Measurements from ENCODE around the gene GLI2. TPM values are rescaled to one million over a fixed set of nuclear protein-coding genes. Genes with fewer than 3 reads are reported as not detected.

GLI2 gene
- total RNA-seq, 2 experiments from 2014 or later: not detected

- Mint-ChIP-seq H3K4me1 (ENCODE audit: low read depth) (no peaks in the 10 kb centered on the region), H3K36me3 (no peaks in the 10 kb centered on the region), H3K4me3 (no peak overlapping the region), H3K27me3 (no peaks in the 10 kb centered on the region), H3K9me3 (no peaks in the 10 kb centered on the region), H3K27ac (no peak overlapping the region)
- ChIA-PET CTCF (no interaction called here), POLR2A (no interaction called here)
- intact Hi-C loops (cut with micrococcal nuclease): no loop called here
- no peak for DNase-seq
Observed at GRCh38 chr2:120774557-120775160, 39.0 kb downstream of the GLI2 start.

GRCh38 chr2:120775194-120775593 is 39.5 kb downstream of the GLI2 start:
- POLR2A ChIA-PET: no interaction called here
- intact Hi-C loops (cut with micrococcal nuclease): no loop called here

GRCh38 chr2:120775801-120776589 is 40.3 kb downstream of the GLI2 start:
- Mint-ChIP-seq H3K4me1 (ENCODE audit: low read depth) (no peaks in the 10 kb centered on the region), H3K27me3 (no peaks in the 10 kb centered on the region), H3K27ac (no peak overlapping the region), H3K4me3 (no peak overlapping the region), H3K9me3 (no peaks in the 10 kb centered on the region), H3K36me3 (no peaks in the 10 kb centered on the region)
- ChIA-PET POLR2A (no interaction called here), CTCF (no interaction called here)
- no peak for DNase-seq
- intact Hi-C loops (cut with micrococcal nuclease): no loop called here

More at GRCh38 chr2:120775194-120775593, 39.5 kb downstream of the GLI2 start:
- CTCF ChIA-PET: no interaction called here
- Mint-ChIP-seq H3K9me3 (no peaks in the 10 kb centered on the region), H3K27ac (no peak overlapping the region), H3K36me3 (no peaks in the 10 kb centered on the region), H3K4me1 (ENCODE audit: low read depth) (no peaks in the 10 kb centered on the region), H3K27me3 (no peaks in the 10 kb centered on the region), H3K4me3 (no peak overlapping the region)
- DNase-seq: no peak

- no peaks in the 10 kb centered on the region for H3K27me3 Mint-ChIP-seq
- intact Hi-C loops (cut with micrococcal nuclease): no loop called here
- H3K4me1 Mint-ChIP-seq (ENCODE audit: low read depth): no peaks in the 10 kb centered on the region
- POLR2A ChIA-PET: no interaction called here
- no peaks in the 10 kb centered on the region for H3K36me3 Mint-ChIP-seq
- no peaks in the 10 kb centered on the region for H3K9me3 Mint-ChIP-seq
- CTCF ChIA-PET: no interaction called here
- no peak overlapping the region for H3K27ac Mint-ChIP-seq
- DNase-seq: no peak
- no peak overlapping the region for H3K4me3 Mint-ChIP-seq
Observed at GRCh38 chr2:120776649-120777048, 41.0 kb downstream of the GLI2 start.

- no peaks in the 10 kb centered on the region for H3K36me3 Mint-ChIP-seq
- H3K4me1 Mint-ChIP-seq (ENCODE audit: low read depth): no peaks in the 10 kb centered on the region
- no peak overlapping the region for H3K4me3 Mint-ChIP-seq
- intact Hi-C loops (cut with micrococcal nuclease): no loop called here
- POLR2A ChIA-PET: no interaction called here
- no peak for DNase-seq
- no peaks in the 10 kb centered on the region for H3K27me3 Mint-ChIP-seq
- no peaks in the 10 kb centered on the region for H3K9me3 Mint-ChIP-seq
- H3K27ac Mint-ChIP-seq: no peak overlapping the region
- CTCF ChIA-PET: no interaction called here
Observed at GRCh38 chr2:120777170-120777751, 41.6 kb downstream of the GLI2 start.

- CTCF ChIA-PET: no interaction called here
- POLR2A ChIA-PET: no interaction called here
- Mint-ChIP-seq H3K36me3 (no peaks in the 10 kb centered on the region), H3K9me3 (no peaks in the 10 kb centered on the region), H3K27me3 (no peaks in the 10 kb centered on the region), H3K27ac (no peak overlapping the region), H3K4me3 (no peak overlapping the region), H3K4me1 (ENCODE audit: low read depth) (no peaks in the 10 kb centered on the region)
- intact Hi-C loops (cut with micrococcal nuclease): no loop called here
- DNase-seq: no peak
Observed at GRCh38 chr2:120777787-120778186, 42.1 kb downstream of the GLI2 start.

GRCh38 chr2:120778244-120778643 is 42.6 kb downstream of the GLI2 start:
- H3K27ac Mint-ChIP-seq: no peak overlapping the region
- H3K4me1 Mint-ChIP-seq (ENCODE audit: low read depth): no peaks in the 10 kb centered on the region
- no peak for DNase-seq
- no peaks in the 10 kb centered on the region for H3K36me3 Mint-ChIP-seq
- H3K9me3 Mint-ChIP-seq: no peaks in the 10 kb centered on the region
- H3K4me3 Mint-ChIP-seq: no peak overlapping the region
- intact Hi-C loops (cut with micrococcal nuclease): no loop called here
- POLR2A ChIA-PET: no interaction called here
- CTCF ChIA-PET: no interaction called here
- H3K27me3 Mint-ChIP-seq: no peaks in the 10 kb centered on the region

- no peak for DNase-seq
- no peak overlapping the region for H3K27ac Mint-ChIP-seq
- H3K4me3 Mint-ChIP-seq: no peak overlapping the region
- no peaks in the 10 kb centered on the region for H3K9me3 Mint-ChIP-seq
- H3K36me3 Mint-ChIP-seq: no peaks in the 10 kb centered on the region
- H3K27me3 Mint-ChIP-seq: no peaks in the 10 kb centered on the region
- intact Hi-C loops (cut with micrococcal nuclease): no loop called here
- ChIA-PET CTCF (no interaction called here), POLR2A (no interaction called here)
- no peaks in the 10 kb centered on the region for H3K4me1 Mint-ChIP-seq (ENCODE audit: low read depth)
Observed at GRCh38 chr2:120779781-120780283, 44.2 kb downstream of the GLI2 start.

GRCh38 chr2:120780402-120780801 is 44.7 kb downstream of the GLI2 start:
- ChIA-PET CTCF (no interaction called here), POLR2A (no interaction called here)
- H3K4me1 Mint-ChIP-seq (ENCODE audit: low read depth): no peaks in the 10 kb centered on the region
- no peak overlapping the region for H3K4me3 Mint-ChIP-seq
- no peaks in the 10 kb centered on the region for H3K27me3 Mint-ChIP-seq
- no peak overlapping the region for H3K27ac Mint-ChIP-seq
- intact Hi-C loops (cut with micrococcal nuclease): no loop called here
- H3K9me3 Mint-ChIP-seq: no peaks in the 10 kb centered on the region
- no peak for DNase-seq
- H3K36me3 Mint-ChIP-seq: no peaks in the 10 kb centered on the region

- Mint-ChIP-seq H3K9me3 (no peaks in the 10 kb centered on the region), H3K4me1 (ENCODE audit: low read depth) (no peaks in the 10 kb centered on the region), H3K36me3 (no peaks in the 10 kb centered on the region), H3K27ac (no peak overlapping the region), H3K27me3 (no peaks in the 10 kb centered on the region), H3K4me3 (no peak overlapping the region)
- no peak for DNase-seq
- CTCF ChIA-PET: no interaction called here
- intact Hi-C loops (cut with micrococcal nuclease): no loop called here
- POLR2A ChIA-PET: no interaction called here
Observed at GRCh38 chr2:120783371-120783791, 47.7 kb downstream of the GLI2 start.

GRCh38 chr2:120783969-120784372 is 48.3 kb downstream of the GLI2 start:
- POLR2A ChIA-PET: no interaction called here
- CTCF ChIA-PET: no interaction called here
- intact Hi-C loops (cut with micrococcal nuclease): no loop called here

More at GRCh38 chr2:120783969-120784372, 48.3 kb downstream of the GLI2 start:
- Mint-ChIP-seq H3K4me3 (no peak overlapping the region), H3K4me1 (ENCODE audit: low read depth) (no peaks in the 10 kb centered on the region), H3K27ac (no peak overlapping the region), H3K9me3 (no peaks in the 10 kb centered on the region), H3K27me3 (no peaks in the 10 kb centered on the region), H3K36me3 (no peaks in the 10 kb centered on the region)
- DNase-seq: no peak
